ENCODE data around the gene LYZL4.

LYZL4 gene

DNA sequence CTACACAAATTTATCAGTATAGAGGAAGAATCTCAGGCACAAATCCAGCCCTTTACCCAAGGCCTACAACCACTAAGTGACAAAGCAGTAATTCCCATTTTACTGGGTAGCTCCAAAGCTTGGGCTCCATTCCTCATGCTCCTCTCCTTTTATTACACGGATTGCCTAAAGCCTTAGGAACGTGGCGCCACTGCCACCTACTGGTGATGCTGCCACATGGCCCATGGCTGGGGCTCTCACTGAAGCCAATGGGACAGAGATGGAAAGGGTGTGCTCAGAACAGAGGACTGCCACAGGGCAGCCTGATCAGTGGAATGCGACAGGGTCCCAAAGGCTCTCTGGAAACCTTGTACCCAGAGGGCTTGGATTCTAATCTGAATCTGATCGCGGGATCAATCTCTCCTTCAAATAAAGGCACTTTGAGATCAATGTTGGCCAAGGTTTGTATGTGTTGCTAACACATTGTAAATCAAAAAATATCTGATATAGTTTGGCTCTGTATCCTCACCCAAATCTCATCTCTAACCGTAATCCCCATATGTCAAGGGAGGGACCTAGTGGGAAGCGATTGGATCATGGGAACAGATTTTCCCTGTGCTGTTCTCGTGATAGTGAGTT lies 33.5 kb upstream of the LYZL4 start:
- no peaks in the 10 kb centered on the region for H3K27me3 ChIP-seq (ENCODE audit: insufficient read depth, low read depth)
- no peak overlapping the region for H3K27ac ChIP-seq
- no peak overlapping the region for H2AFZ ChIP-seq (ENCODE audit: low read depth)
- no peaks in the 10 kb centered on the region for H4K20me1 ChIP-seq (ENCODE audit: insufficient read depth)
- TF ChIP-seq CTCF (conservative IDR thresholded peaks at IDR 0.05; ENCODE audit: low read depth, low read length) = peak; percentile 86
- H3K9ac ChIP-seq = no peak overlapping the region
- H3K79me2 ChIP-seq (ENCODE audit: insufficient read depth, low read depth) = no peaks in the 10 kb centered on the region
- no peaks in the 10 kb centered on the region for H3K4me1 ChIP-seq (ENCODE audit: low read depth, poor library complexity, severe bottlenecking)
- no peak overlapping the region for H3K4me2 ChIP-seq
- no peaks in the 10 kb centered on the region for H3K36me3 ChIP-seq (ENCODE audit: insufficient read depth)
- H3K4me3 ChIP-seq (IDR thresholded peaks at IDR 0.05; ENCODE audit: insufficient read depth, low read depth, low read length) = no peak overlapping the region

GRCh38 chr3:42443292-42443691 lies 32.9 kb upstream of the LYZL4 start:
- H3K4me2 ChIP-seq = no peak overlapping the region
- no peak overlapping the region for H3K4me3 ChIP-seq (IDR thresholded peaks at IDR 0.05; ENCODE audit: insufficient read depth, low read depth, low read length)
- no peak overlapping the region for H3K9ac ChIP-seq
- H2AFZ ChIP-seq (ENCODE audit: low read depth) = no peak overlapping the region
- H3K27me3 ChIP-seq (ENCODE audit: insufficient read depth, low read depth) = no peaks in the 10 kb centered on the region
- no peaks in the 10 kb centered on the region for H3K36me3 ChIP-seq (ENCODE audit: insufficient read depth)
- no peaks in the 10 kb centered on the region for H4K20me1 ChIP-seq (ENCODE audit: insufficient read depth)
- H3K4me1 ChIP-seq (ENCODE audit: low read depth, poor library complexity, severe bottlenecking) = no peaks in the 10 kb centered on the region
- H3K27ac ChIP-seq = no peak overlapping the region
- no peak for TF ChIP-seq CTCF (conservative IDR thresholded peaks at IDR 0.05; ENCODE audit: low read depth, low read length)
- H3K79me2 ChIP-seq (ENCODE audit: insufficient read depth, low read depth) = no peaks in the 10 kb centered on the region

DNA sequence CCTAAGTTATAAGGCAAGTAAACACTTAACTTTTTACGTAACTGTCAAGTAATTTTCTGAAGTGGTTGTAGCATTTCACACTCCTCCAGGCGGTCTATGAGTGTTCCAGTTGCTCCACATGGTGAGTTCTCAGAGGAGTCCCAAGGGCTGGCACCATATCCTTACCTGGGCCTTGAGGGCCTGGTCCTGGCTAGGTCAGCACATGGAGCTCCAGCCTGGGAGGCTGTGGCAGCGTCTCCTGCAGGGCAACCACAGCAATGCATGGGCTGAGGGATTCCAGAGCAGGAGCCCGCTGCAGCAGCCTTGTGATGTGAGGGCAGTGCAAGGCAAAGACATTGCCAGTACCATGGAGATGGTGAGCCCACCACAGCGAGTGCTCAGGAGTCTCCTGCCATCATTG lies 32.2 kb upstream of the LYZL4 start:
- TF ChIP-seq CTCF (conservative IDR thresholded peaks at IDR 0.05; ENCODE audit: low read depth, low read length) = no peak

GRCh38 chr3:42441791-42442190 lies 31.4 kb upstream of the LYZL4 start:
- TF ChIP-seq CTCF (conservative IDR thresholded peaks at IDR 0.05; ENCODE audit: low read depth, low read length) = no peak

More for the DNA sequence above, 32.2 kb upstream of the LYZL4 start:
- Histone ChIP-seq H3K9ac (no peak overlapping the region), H3K27me3 (ENCODE audit: insufficient read depth, low read depth) (no peaks in the 10 kb centered on the region), H3K36me3 (ENCODE audit: insufficient read depth) (no peaks in the 10 kb centered on the region), H3K79me2 (ENCODE audit: insufficient read depth, low read depth) (no peaks in the 10 kb centered on the region), H2AFZ (ENCODE audit: low read depth) (no peak overlapping the region), H3K4me1 (ENCODE audit: low read depth, poor library complexity, severe bottlenecking) (no peaks in the 10 kb centered on the region), H4K20me1 (ENCODE audit: insufficient read depth) (no peaks in the 10 kb centered on the region), H3K4me2 (no peak overlapping the region), H3K4me3 (IDR thresholded peaks at IDR 0.05; ENCODE audit: insufficient read depth, low read depth, low read length) (no peak overlapping the region), H3K27ac (no peak overlapping the region)

More at GRCh38 chr3:42441791-42442190, 31.4 kb upstream of the LYZL4 start:
- Histone ChIP-seq H3K27ac (no peak overlapping the region), H3K9ac (no peak overlapping the region), H2AFZ (ENCODE audit: low read depth) (no peak overlapping the region), H3K36me3 (ENCODE audit: insufficient read depth) (no peaks in the 10 kb centered on the region), H3K79me2 (ENCODE audit: insufficient read depth, low read depth) (no peaks in the 10 kb centered on the region), H3K4me3 (IDR thresholded peaks at IDR 0.05; ENCODE audit: insufficient read depth, low read depth, low read length) (no peak overlapping the region), H3K4me2 (no peak overlapping the region), H3K27me3 (ENCODE audit: insufficient read depth, low read depth) (no peaks in the 10 kb centered on the region), H4K20me1 (ENCODE audit: insufficient read depth) (no peaks in the 10 kb centered on the region), H3K4me1 (ENCODE audit: low read depth, poor library complexity, severe bottlenecking) (no peaks in the 10 kb centered on the region)

All from KMS-11 (cell line).